H9 (cell line): ENCODE measurements around the gene IVNS1ABP. TPM values are rescaled to one million over a fixed set of nuclear protein-coding genes. Genes with fewer than 3 reads are reported as not detected.

ENCODE experiments used
- DNase-seq: peaks from one replicate; pipeline ENCODE4 v3.0.0-alpha.2; 2017
- H2AFZ ChIP-seq: one replicate; pipeline ENCODE4 v1.6.1; 2013; ENCODE audit warnings: mild to moderate bottlenecking, low read length, control low read depth, moderate library complexity
- H2AK5ac ChIP-seq: 2 replicates; pipeline ENCODE4 v1.6.1; 2013; ENCODE audit warnings: low read length, control low read depth, mixed read lengths; ENCODE audit not compliant: insufficient read length
- H2BK120ac ChIP-seq: one replicate; pipeline ENCODE4 v1.6.1; 2013; ENCODE audit warnings: low read depth, mild to moderate bottlenecking, low read length, control low read depth, inconsistent platforms; ENCODE audit not compliant: poor library complexity, severe bottlenecking
- H2BK12ac ChIP-seq: 2 replicates; pipeline ENCODE4 v1.6.1; 2013; ENCODE audit warnings: low read length, control low read depth, mixed read lengths, low read depth; ENCODE audit not compliant: insufficient read length
- H2BK15ac ChIP-seq: 2 replicates; pipeline ENCODE4 v1.6.1; 2013; ENCODE audit warnings: low read depth, low read length, control low read depth
- H2BK20ac ChIP-seq: one replicate; pipeline ENCODE4 v1.6.1; 2013; ENCODE audit warnings: low read depth, mild to moderate bottlenecking, low read length, control low read depth, inconsistent platforms; ENCODE audit not compliant: poor library complexity, severe bottlenecking
- H2BK5ac ChIP-seq: 2 replicates; pipeline ENCODE4 v1.6.1; 2013; ENCODE audit warnings: low read length, control low read depth, mixed read lengths; ENCODE audit not compliant: insufficient read length
- H3K14ac ChIP-seq: 2 replicates; pipeline ENCODE4 v1.6.1; 2013; ENCODE audit warnings: low read length, control low read depth; ENCODE audit not compliant: insufficient read depth
- H3K18ac ChIP-seq: 2 replicates; pipeline ENCODE4 v1.6.1; 2013; ENCODE audit warnings: low read depth, mild to moderate bottlenecking, mixed read lengths, low read length, control low read depth; ENCODE audit not compliant: insufficient read length
- H3K23ac ChIP-seq: 2 replicates; pipeline ENCODE4 v1.6.1; 2013; ENCODE audit warnings: low read length, control low read depth, mixed read lengths, low read depth; ENCODE audit not compliant: insufficient read length
- H3K23me2 ChIP-seq: 2 replicates; pipeline ENCODE4 v1.6.1; 2013; ENCODE audit warnings: low read depth, mild to moderate bottlenecking, mixed read lengths, low read length, control low read depth; ENCODE audit not compliant: insufficient read length, poor library complexity, severe bottlenecking
- H3K27ac ChIP-seq: 2 replicates; pipeline ENCODE4 v1.5.1; 2013; ENCODE audit warnings: low read length, control low read depth, mixed read lengths, low read depth; ENCODE audit not compliant: insufficient read length
- H3K27me3 ChIP-seq: 2 replicates; pipeline ENCODE4 v1.6.1; 2013; ENCODE audit warnings: low read length, control low read depth, inconsistent platforms; ENCODE audit not compliant: insufficient read depth
- H3K4ac ChIP-seq: 2 replicates; pipeline ENCODE4 v1.6.1; 2013; ENCODE audit warnings: low read depth, mild to moderate bottlenecking, control low read depth, inconsistent platforms, low read length, moderate library complexity
- H3K4me1 ChIP-seq: 2 replicates; pipeline ENCODE4 v1.6.1; 2013; ENCODE audit warnings: low read length, control low read depth, inconsistent platforms; ENCODE audit not compliant: insufficient read depth
- H3K4me2 ChIP-seq: 2 replicates; pipeline ENCODE4 v1.6.1; 2013; ENCODE audit warnings: low read length, control low read depth, mixed read lengths; ENCODE audit not compliant: insufficient read length, insufficient read depth
- H3K56ac ChIP-seq: 2 replicates; pipeline ENCODE4 v1.6.1; 2013; ENCODE audit warnings: low read depth, mild to moderate bottlenecking, mixed read lengths, low read length, control low read depth; ENCODE audit not compliant: insufficient read length
- H3K79me1 ChIP-seq: 2 replicates; pipeline ENCODE4 v1.6.1; 2013; ENCODE audit warnings: low read depth, mild to moderate bottlenecking, moderate library complexity, low read length, control low read depth, inconsistent platforms; ENCODE audit not compliant: insufficient read depth, poor library complexity, severe bottlenecking
- H3K79me2 ChIP-seq: 2 replicates; pipeline ENCODE4 v1.6.1; 2013; ENCODE audit warnings: low read length, control low read depth, inconsistent platforms; ENCODE audit not compliant: insufficient read depth
- H3K9ac ChIP-seq: 2 replicates; pipeline ENCODE4 v1.6.1; 2013; ENCODE audit warnings: low read length, control low read depth, mixed read lengths; ENCODE audit not compliant: insufficient read length; ENCODE audit errors: extremely low read depth
- H3K9me3 ChIP-seq: one replicate; pipeline ENCODE4 v1.6.1; 2013; ENCODE audit warnings: low read depth, low read length, inconsistent platforms; ENCODE audit not compliant: control insufficient read depth
- H3T11ph ChIP-seq: one replicate; pipeline ENCODE4 v1.6.1; 2013; ENCODE audit warnings: mild to moderate bottlenecking, low read length, control low read depth, inconsistent platforms
- H4K20me1 ChIP-seq: one replicate; pipeline ENCODE4 v1.6.1; 2013; ENCODE audit not compliant: control insufficient read depth, insufficient read length, insufficient read depth
- H4K5ac ChIP-seq: 2 replicates; pipeline ENCODE4 v1.6.1; 2013; ENCODE audit warnings: low read depth, mild to moderate bottlenecking, mixed read lengths, low read length, control low read depth; ENCODE audit not compliant: insufficient read length
- H4K8ac ChIP-seq: replicated peaks from 2 replicates; pipeline ENCODE4 v1.6.1; 2013; ENCODE audit warnings: low read length, control low read depth, mixed read lengths, low read depth; ENCODE audit not compliant: insufficient read length
- H4K91ac ChIP-seq: 2 replicates; pipeline ENCODE4 v1.6.1; 2013; ENCODE audit warnings: low read depth, mild to moderate bottlenecking, moderate library complexity, mixed read lengths, low read length, control low read depth; ENCODE audit not compliant: insufficient read length
- H3K27ac Mint-ChIP-seq, 3 experiments: 2 replicates in 2 of 3; 3 replicates in 1 of 3; pipeline ENCODE4 v1.8.0; 2020 to 2021; ENCODE audit warnings: mixed read lengths in 3 of 3, mild to moderate bottlenecking in 1 of 3, moderate library complexity in 1 of 3
- H3K27me3 Mint-ChIP-seq: 2 replicates; pipeline ENCODE4 v1.8.0; 2021; ENCODE audit warnings: low read depth, mild to moderate bottlenecking, moderate library complexity, mixed read lengths
- H3K36me3 Mint-ChIP-seq, 3 experiments: 2 replicates in 2 of 3; 3 replicates in 1 of 3; pipeline ENCODE4 v1.8.0; 2020 to 2021; ENCODE audit warnings: low read depth in 3 of 3, mixed read lengths in 3 of 3; ENCODE audit not compliant: insufficient read depth in 1 of 3
- H3K4me1 Mint-ChIP-seq, 2 experiments: 2 replicates each; pipeline ENCODE4 v1.8.0; 2020; ENCODE audit warnings: mixed read lengths in 2 of 2
- H3K4me3 Mint-ChIP-seq, 2 experiments: 2 replicates in 1 of 2; 3 replicates in 1 of 2; pipeline ENCODE4 v1.8.0; 2020 to 2021; ENCODE audit warnings: mild to moderate bottlenecking in 2 of 2, mixed read lengths in 2 of 2, moderate library complexity in 1 of 2
- H3K9me3 Mint-ChIP-seq, 2 experiments: 2 replicates in 1 of 2; 3 replicates in 1 of 2; pipeline ENCODE4 v1.8.0; 2020; ENCODE audit warnings: mild to moderate bottlenecking in 2 of 2, mixed read lengths in 2 of 2, moderate library complexity in 1 of 2
- WGBS: extraction: QIAGEN DNeasy Blood & Tissue Kit; methylation state at CpG from one replicate; pipeline ENCODE4 v1.1.7; 2013; ENCODE audit warnings: missing lambda C conversion rate, low lambda C conversion rate, mixed read lengths; ENCODE audit not compliant: insufficient read length; ENCODE audit errors: extremely low coverage; 5-methylcytosine and 5-hydroxymethylcytosine counted together
- total RNA-seq: library from RNA; stranded (reverse); gene quantifications from 2 replicates; pipeline ENCODE4 v1.2.1, GENCODE V29; 2021
- TF ChIP-seq, protein P1 (sequence below): fragments of 200-600 bp; sonication (generic); conservative IDR thresholded peaks from 3 replicates; pipeline ENCODE4 v1.8.0; 2021; ENCODE audit warnings: antibody characterized with exemption, mild to moderate bottlenecking

Gene IVNS1ABP
- total RNA-seq, 1 experiment from 2014 or later = 110 TPM

DNA sequence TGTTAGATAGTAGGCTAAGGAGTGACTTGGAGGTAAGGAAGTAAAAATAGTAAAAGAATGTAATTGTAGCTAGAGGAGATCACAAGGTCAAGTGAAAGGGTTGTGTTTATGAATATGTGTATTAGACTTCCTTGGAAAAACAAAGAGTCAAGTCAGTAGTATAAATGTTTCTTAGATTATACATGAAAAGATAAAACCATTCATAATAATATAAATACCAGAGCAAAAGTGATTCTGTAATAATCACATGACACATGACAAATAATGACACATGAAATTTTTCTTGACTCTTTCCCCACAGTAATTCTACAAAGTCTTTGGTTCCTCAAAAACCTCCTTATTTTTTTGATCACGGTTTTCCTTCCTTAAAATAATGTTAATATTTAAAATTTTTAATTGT, 56.4 kb downstream of the IVNS1ABP start:
- WGBS = no CpG with 5 or more reads among the region's 1 CpG
- Histone ChIP-seq H2BK12ac (no peak overlapping the region), H3K9ac (no peak overlapping the region), H2BK5ac (no peak overlapping the region), H3K9me3 (no peaks in the 10 kb centered on the region), H2BK120ac (no peak overlapping the region), H3K27me3 (no peaks in the 10 kb centered on the region), H3K4me1 (no peaks in the 10 kb centered on the region), H3K79me2 (no peaks in the 10 kb centered on the region), H3K27ac (no peak overlapping the region), H3K14ac (no peak overlapping the region), H4K5ac (no peak overlapping the region), H3T11ph (no peak overlapping the region), H2AK5ac (no peak overlapping the region), H3K4ac (no peak overlapping the region), H3K23ac (no peak overlapping the region), H2AFZ (no peak overlapping the region), H4K20me1 (no peaks in the 10 kb centered on the region), H4K91ac (no peak overlapping the region), H3K79me1 (no peaks in the 10 kb centered on the region), H2BK15ac (no peak overlapping the region), H4K8ac (no peak overlapping the region), H3K23me2 (no peaks in the 10 kb centered on the region), H3K56ac (no peak overlapping the region), H3K4me2 (no peak overlapping the region), H2BK20ac (no peak overlapping the region), H3K18ac (no peak overlapping the region)
- no peak overlapping the region for H3K4me3 Mint-ChIP-seq
- H3K36me3 Mint-ChIP-seq = peaks cover 0 to 8% (median 2%) of the 10 kb centered on the region in 3 experiments; a peak in 4 of 7 replicates
- H3K4me1 Mint-ChIP-seq = peaks cover 7 to 9% of the 10 kb centered on the region in 2 experiments
- H3K9me3 Mint-ChIP-seq = no peaks in the 10 kb centered on the region; a peak in 1 of 5 replicates
- no peaks in the 10 kb centered on the region for H3K27me3 Mint-ChIP-seq
- DNase-seq = no peak
- TF ChIP-seq, protein P1, sequence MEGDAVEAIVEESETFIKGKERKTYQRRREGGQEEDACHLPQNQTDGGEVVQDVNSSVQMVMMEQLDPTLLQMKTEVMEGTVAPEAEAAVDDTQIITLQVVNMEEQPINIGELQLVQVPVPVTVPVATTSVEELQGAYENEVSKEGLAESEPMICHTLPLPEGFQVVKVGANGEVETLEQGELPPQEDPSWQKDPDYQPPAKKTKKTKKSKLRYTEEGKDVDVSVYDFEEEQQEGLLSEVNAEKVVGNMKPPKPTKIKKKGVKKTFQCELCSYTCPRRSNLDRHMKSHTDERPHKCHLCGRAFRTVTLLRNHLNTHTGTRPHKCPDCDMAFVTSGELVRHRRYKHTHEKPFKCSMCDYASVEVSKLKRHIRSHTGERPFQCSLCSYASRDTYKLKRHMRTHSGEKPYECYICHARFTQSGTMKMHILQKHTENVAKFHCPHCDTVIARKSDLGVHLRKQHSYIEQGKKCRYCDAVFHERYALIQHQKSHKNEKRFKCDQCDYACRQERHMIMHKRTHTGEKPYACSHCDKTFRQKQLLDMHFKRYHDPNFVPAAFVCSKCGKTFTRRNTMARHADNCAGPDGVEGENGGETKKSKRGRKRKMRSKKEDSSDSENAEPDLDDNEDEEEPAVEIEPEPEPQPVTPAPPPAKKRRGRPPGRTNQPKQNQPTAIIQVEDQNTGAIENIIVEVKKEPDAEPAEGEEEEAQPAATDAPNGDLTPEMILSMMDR = no peak
- H3K27ac Mint-ChIP-seq = no peak overlapping the region
